Mesothelial cell of epicardium (in vitro differentiated cells): ENCODE measurements around the gene EXOC3L4. TPM values are rescaled to one million over a fixed set of nuclear protein-coding genes. Genes with fewer than 3 reads are reported as not detected.

Source experiments
- DNase-seq, 2 experiments: peaks; one replicate each; pipeline ENCODE4 v3.0.0; 2021; ENCODE audit warnings: low spot score in 2 of 2; ENCODE audit not compliant: unreplicated experiment in 2 of 2
- H3K27ac Mint-ChIP-seq: 2 replicates; pipeline ENCODE4 v1.8.0; 2021; ENCODE audit warnings: mixed read lengths
- H3K27me3 Mint-ChIP-seq: 2 replicates; pipeline ENCODE4 v1.8.0; 2021; ENCODE audit warnings: low read depth, mixed read lengths
- H3K36me3 Mint-ChIP-seq: 2 replicates; pipeline ENCODE4 v1.8.0; 2021; ENCODE audit warnings: mixed read lengths
- H3K4me1 Mint-ChIP-seq: 2 replicates; pipeline ENCODE4 v1.8.0; 2021; ENCODE audit warnings: mixed read lengths
- H3K4me3 Mint-ChIP-seq: 2 replicates; pipeline ENCODE4 v1.8.0; 2021; ENCODE audit warnings: mild to moderate bottlenecking, moderate library complexity, mixed read lengths
- H3K9me3 Mint-ChIP-seq: 2 replicates; pipeline ENCODE4 v1.8.0; 2021; ENCODE audit warnings: mixed read lengths
- total RNA-seq: library from RNA; stranded (reverse); gene quantifications from 3 replicates; pipeline ENCODE4 v1.2.1, GENCODE V29; 2021
- TF ChIP-seq, protein P1 (sequence below): fragments of 200-600 bp; sonication (generic); IDR thresholded peaks from one replicate; pipeline ENCODE4 v1.5.0; 2021; ENCODE audit warnings: antibody characterized with exemption; ENCODE audit not compliant: unreplicated experiment

EXOC3L4 gene
- total RNA-seq, 1 donor from 2014 or later = not detected

DNA sequence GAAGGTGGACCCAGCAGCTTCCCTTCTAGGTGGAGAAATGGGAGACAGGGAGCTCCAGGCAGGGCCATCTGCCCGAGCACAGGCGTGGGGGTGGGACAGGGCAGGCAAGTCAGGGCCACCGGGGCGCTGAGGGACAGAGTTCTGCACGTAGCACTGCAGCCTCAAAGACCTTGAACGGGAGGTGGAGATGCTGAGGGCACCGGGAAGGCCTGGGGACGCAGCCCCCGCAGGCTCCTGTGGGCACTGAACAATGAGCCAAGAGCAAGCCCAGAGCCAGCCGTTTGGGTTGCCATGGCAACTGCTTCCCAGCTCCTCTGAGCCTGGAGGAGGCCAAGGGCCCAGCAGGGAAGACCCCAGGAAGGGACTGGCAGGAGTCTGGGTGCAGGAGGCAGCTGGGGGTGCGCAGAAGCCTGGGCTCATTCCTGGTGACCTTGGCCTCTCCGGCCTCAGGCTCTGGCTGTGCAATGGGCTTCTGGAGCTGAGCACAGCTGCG is 7.1 kb upstream of the EXOC3L4 start:
- Mint-ChIP-seq H3K4me3 (no peak overlapping the region), H3K4me1 (no peaks in the 10 kb centered on the region), H3K9me3 (no peaks in the 10 kb centered on the region), H3K27ac (no peak overlapping the region), H3K27me3 (peaks cover 30% of the 10 kb centered on the region), H3K36me3 (no peaks in the 10 kb centered on the region)
- TF ChIP-seq, protein P1, sequence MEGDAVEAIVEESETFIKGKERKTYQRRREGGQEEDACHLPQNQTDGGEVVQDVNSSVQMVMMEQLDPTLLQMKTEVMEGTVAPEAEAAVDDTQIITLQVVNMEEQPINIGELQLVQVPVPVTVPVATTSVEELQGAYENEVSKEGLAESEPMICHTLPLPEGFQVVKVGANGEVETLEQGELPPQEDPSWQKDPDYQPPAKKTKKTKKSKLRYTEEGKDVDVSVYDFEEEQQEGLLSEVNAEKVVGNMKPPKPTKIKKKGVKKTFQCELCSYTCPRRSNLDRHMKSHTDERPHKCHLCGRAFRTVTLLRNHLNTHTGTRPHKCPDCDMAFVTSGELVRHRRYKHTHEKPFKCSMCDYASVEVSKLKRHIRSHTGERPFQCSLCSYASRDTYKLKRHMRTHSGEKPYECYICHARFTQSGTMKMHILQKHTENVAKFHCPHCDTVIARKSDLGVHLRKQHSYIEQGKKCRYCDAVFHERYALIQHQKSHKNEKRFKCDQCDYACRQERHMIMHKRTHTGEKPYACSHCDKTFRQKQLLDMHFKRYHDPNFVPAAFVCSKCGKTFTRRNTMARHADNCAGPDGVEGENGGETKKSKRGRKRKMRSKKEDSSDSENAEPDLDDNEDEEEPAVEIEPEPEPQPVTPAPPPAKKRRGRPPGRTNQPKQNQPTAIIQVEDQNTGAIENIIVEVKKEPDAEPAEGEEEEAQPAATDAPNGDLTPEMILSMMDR = no peak
- no peak for DNase-seq

DNA sequence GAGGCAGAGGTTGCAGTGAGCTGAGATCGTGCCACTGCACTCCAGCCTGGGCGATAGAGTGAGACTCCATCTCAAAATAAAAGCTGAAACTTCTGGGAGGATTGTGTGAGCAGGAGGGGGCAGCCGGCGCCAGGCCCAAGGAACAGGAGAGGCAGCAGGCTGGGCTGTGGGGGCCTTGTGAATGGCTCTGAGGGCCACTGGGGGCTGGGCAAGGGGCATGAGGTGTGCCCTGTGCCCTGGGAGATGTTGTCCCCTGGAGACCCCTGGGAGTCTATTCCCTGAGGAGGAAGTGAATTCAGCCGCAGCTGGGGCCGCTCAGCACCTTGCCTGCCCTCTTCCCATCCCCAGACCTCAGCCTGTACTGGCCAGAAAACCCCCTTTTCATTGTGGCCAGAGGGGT is 5.6 kb upstream of the EXOC3L4 start:
- Mint-ChIP-seq H3K27ac (no peak overlapping the region), H3K4me1 (no peaks in the 10 kb centered on the region), H3K4me3 (no peak overlapping the region), H3K36me3 (no peaks in the 10 kb centered on the region), H3K27me3 (peaks cover 27% of the 10 kb centered on the region), H3K9me3 (no peaks in the 10 kb centered on the region)
- no peak for DNase-seq
- TF ChIP-seq, protein P1 = no peak

DNA sequence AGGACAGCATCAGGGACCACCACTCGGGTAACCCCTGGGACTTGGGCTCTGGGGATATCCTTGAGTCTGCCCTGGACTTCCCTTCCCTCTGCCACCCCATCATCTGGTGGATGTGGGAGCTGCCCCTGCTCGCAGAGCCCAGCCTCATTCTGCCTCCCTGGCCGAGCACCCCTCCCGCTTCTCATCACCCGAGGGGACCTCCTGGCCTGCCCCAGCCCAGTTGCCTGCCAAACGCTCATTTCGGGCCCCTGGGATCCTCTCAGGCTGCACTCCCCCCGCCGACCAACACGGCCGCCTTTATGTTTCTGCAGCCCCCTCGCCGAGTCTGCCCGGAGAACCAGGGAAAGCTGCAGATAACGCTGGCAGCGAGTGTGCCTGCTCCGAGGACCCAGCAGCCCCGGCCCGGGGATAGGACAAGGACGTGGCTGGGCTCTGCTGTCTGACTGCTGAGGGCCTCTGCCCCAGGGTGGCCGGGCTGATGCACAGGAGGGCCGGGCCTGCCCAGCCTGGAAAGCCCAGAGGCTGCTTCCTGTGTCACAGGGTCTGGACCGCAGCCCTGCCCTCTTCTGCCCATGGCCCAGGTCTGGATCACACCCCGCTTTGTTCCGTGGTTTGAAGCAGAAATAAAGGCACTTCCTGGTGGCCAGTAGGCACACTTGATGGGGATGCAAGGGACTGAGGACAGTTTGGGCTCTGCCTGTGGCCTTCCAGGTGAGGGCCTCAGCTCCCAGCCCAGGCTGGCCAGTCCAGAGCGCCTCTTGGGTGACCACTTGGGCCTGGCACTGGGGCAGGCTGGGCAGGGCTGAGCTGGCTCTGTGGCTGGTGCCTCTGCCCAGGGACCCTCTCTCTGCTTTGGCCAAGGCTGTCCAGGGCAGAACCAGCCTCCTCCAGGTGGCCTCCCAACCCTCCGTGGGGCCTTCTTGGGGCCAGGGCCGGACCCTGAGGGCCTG is 4.9 kb upstream of the EXOC3L4 start:
- H3K36me3 Mint-ChIP-seq = no peaks in the 10 kb centered on the region
- H3K27ac Mint-ChIP-seq = no peak overlapping the region
- DNase-seq = no peak
- TF ChIP-seq, protein P1 = no peak
- H3K27me3 Mint-ChIP-seq = peaks cover 24% of the 10 kb centered on the region
- H3K9me3 Mint-ChIP-seq = no peaks in the 10 kb centered on the region
- H3K4me3 Mint-ChIP-seq = no peak overlapping the region
- H3K4me1 Mint-ChIP-seq = no peaks in the 10 kb centered on the region

DNA sequence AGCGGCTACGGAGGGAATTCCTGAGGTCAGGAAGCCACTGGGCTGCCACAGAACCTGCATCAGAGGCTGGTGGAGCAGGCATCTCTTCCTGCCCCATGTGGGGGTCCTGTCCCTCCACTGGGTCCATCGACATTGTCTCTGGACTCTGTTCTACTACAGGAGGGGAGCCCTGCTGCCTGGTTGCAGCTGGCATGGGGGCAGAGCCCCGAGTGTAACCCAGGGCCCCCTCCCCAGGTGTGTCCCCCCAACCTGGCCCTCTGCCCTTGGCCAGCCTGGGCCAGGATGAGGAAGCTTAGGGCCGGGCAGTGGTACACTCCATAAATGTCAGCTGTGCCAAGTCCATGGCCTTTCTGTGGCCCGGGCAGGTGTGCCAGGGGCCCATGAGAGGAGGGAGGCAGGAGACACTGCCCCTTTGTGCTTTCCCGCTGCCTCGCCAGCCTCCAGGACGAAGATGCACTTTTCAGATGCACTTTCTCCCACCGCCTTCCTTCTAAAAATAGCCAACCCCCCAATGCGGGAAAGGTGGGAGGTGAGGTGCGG is 4.0 kb upstream of the EXOC3L4 start:
- Mint-ChIP-seq H3K4me3 (peak overlapping the region; percentile 56), H3K36me3 (no peaks in the 10 kb centered on the region), H3K4me1 (no peaks in the 10 kb centered on the region), H3K9me3 (no peaks in the 10 kb centered on the region), H3K27ac (no peak overlapping the region), H3K27me3 (peaks cover 15% of the 10 kb centered on the region)
- TF ChIP-seq, protein P1 = no peak
- no peak for DNase-seq

DNA sequence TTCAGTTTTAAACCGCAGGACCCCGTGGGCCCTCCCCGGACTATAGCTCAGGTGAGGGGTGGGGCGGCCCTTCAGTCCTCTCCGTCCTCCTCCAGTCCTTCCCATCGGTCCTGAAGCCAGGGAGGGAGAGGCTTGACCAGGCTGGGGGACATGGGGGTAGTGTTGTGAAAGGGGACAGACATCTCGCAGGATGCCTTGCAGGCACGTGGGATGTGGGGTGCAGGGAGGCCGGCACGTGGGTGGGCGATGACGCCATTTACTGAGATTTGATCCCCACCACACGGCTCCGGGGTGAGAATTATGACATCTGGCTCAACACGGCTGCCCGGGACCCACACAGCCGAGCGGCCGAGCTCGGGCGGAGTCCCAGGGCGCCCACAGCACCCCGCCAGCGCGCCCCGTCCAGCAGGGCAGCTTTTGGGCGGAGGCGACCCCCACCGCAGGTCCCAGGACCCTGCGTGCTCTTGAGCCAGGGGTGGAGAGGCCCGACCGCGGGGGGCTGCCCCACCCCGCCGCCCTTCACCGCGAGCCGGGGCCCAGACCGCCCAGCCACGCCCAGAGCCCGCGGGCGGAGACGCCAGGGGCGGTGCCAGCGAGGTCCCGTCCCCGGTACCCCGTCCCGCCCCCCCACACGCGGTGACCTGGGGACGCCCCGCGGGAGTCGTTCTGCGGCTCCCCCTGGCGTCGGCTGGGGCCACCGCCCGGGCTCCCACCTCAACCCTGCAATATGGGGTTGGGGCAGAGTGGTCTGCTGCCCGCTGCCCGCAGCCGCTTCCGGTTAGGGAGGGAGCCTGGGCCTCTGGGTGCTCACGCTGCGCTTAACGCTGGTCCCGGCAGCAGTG is 3.3 kb upstream of the EXOC3L4 start:
- H3K36me3 Mint-ChIP-seq = no peaks in the 10 kb centered on the region
- TF ChIP-seq, protein P1 = no peak
- peak overlapping the region; percentile 56 for H3K4me3 Mint-ChIP-seq
- H3K27ac Mint-ChIP-seq = no peak overlapping the region
- no peaks in the 10 kb centered on the region for H3K4me1 Mint-ChIP-seq
- no peak for DNase-seq
- peaks cover 13% of the 10 kb centered on the region for H3K27me3 Mint-ChIP-seq
- no peaks in the 10 kb centered on the region for H3K9me3 Mint-ChIP-seq
